Endothelial cell of umbilical vein (primary cell): Measurements from ENCODE around the gene NOSIP.

ENCODE experiments used
- EZH2 ChIP-seq: IDR thresholded peaks from 2 replicates; pipeline ENCODE4 v1.6.1; 2012; ENCODE audit warnings: borderline replicate concordance, low read depth, mild to moderate bottlenecking, moderate library complexity, low read length, inconsistent platforms; ENCODE audit not compliant: severe bottlenecking
- JUN ChIP-seq: IDR thresholded peaks from 2 replicates; pipeline ENCODE4 v1.6.1; 2011; ENCODE audit warnings: borderline replicate concordance, low read depth; ENCODE audit not compliant: insufficient read length, insufficient read depth
- MYC ChIP-seq: IDR thresholded peaks from one replicate; pipeline ENCODE4 v1.6.1; 2011; ENCODE audit warnings: mild to moderate bottlenecking, low read depth, low read length
- POLR2A ChIP-seq: IDR thresholded peaks from 2 replicates; pipeline ENCODE4 v1.6.1; 2012; ENCODE audit warnings: low read depth, mild to moderate bottlenecking, control low read depth, low read length
- POLR2AphosphoS5 ChIP-seq: IDR thresholded peaks from 2 replicates; pipeline ENCODE4 v1.6.1; 2012; ENCODE audit warnings: low read depth, mild to moderate bottlenecking, control low read depth, low read length, moderate library complexity; ENCODE audit not compliant: insufficient read depth
- TF ChIP-seq, protein P1 (sequence below), 2 donors: IDR thresholded peaks; 1 replicate in 1 of 2; 2 replicates in 1 of 2; pipeline ENCODE4 v1.5.1; 2011; ENCODE audit warnings: low read length in 2 of 2, mild to moderate bottlenecking in 2 of 2, moderate library complexity in 2 of 2, control low read depth in 1 of 2, inconsistent platforms in 1 of 2, low read depth in 1 of 2; ENCODE audit not compliant: insufficient read depth in 1 of 2; ENCODE audit errors: extremely low read depth in 1 of 2
- TF ChIP-seq, protein P2 (sequence below): IDR thresholded peaks from 2 replicates; pipeline ENCODE4 v1.6.1; 2011; ENCODE audit not compliant: insufficient read depth, insufficient read length

DNA sequence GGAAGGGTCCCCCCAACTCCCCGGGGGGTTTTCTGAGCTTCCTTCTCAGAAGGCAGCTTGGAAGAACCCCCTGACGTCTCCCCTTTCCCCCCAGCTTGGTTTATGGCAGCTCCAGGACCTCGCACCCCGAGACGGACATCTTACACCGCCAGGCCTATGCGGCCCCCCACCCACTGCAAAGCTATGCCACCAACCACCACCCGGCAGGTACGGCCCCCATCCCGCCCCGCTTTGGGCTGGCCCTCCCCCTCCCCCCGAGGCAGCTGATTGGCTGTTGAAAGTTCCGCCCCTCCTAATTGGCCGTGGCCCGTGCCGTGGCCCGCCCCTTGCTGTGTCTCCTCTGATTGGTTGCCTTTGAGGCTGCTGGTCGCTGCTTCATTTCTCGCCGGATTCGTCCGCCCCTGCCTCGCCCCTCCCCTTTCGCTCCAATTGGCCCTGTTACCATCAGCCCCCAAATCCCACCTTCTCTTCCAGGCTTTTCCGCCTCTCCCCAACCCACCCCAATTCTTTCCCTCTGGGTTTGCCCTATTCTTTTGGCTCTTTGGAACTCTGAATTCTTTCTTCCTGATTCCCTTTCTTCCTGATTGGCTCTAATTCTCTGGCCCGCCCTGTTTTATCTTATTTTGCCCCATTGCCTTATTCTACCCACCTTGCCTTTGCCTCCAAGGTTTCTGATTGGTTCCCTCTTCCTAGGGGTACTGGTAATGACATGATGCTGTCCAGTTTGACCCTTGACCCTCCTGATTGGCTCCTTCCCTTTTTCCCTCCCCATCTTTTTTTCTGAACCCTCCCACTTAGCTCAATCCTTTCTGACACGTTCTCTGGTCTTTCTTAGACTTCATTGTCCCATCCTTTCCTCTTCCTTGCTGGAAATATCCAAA lies 13.1 kb upstream of the NOSIP start:
- TF ChIP-seq EZH2 (no peak), POLR2AphosphoS5 (no peak), POLR2A (no peak), MYC (no peak), JUN (no peak)
- TF ChIP-seq, protein P1, sequence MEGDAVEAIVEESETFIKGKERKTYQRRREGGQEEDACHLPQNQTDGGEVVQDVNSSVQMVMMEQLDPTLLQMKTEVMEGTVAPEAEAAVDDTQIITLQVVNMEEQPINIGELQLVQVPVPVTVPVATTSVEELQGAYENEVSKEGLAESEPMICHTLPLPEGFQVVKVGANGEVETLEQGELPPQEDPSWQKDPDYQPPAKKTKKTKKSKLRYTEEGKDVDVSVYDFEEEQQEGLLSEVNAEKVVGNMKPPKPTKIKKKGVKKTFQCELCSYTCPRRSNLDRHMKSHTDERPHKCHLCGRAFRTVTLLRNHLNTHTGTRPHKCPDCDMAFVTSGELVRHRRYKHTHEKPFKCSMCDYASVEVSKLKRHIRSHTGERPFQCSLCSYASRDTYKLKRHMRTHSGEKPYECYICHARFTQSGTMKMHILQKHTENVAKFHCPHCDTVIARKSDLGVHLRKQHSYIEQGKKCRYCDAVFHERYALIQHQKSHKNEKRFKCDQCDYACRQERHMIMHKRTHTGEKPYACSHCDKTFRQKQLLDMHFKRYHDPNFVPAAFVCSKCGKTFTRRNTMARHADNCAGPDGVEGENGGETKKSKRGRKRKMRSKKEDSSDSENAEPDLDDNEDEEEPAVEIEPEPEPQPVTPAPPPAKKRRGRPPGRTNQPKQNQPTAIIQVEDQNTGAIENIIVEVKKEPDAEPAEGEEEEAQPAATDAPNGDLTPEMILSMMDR (IDR thresholded peaks at IDR 0.05; ENCODE audit: extremely low read depth in 1 of 2, insufficient read depth in 1 of 2, low read depth in 1 of 2, low read length in 2 of 2) = no peak
- TF ChIP-seq, protein P2, sequence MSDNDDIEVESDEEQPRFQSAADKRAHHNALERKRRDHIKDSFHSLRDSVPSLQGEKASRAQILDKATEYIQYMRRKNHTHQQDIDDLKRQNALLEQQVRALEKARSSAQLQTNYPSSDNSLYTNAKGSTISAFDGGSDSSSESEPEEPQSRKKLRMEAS = no peak
